ENCODE results near the gene RPS6KA4.

RPS6KA4 gene

DNA sequence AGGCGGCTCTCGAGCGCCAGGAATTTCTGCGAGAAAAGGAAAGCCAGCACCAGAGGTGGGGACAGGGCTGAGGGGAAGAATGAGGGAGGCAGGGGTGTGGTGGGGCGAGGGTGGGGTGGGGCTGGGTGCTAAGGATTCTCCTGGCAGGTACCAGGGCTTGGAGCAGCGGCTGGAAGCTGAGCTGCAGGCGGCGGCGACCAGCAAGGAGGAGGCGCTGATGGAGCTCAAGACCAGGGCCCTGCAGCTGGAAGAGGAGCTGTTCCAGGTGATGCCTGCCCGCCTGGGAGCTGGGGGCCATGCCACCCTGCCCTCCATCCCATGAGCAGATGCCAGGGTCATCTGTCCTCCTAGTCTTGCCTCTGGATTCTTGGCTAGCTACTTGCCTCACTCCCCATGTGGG, 9.6 kb upstream of the RPS6KA4 start:
- H3K4me3 ChIP-seq (ENCODE audit: low read depth, low read length): no peak overlapping the region
- TF ChIP-seq, protein P1, sequence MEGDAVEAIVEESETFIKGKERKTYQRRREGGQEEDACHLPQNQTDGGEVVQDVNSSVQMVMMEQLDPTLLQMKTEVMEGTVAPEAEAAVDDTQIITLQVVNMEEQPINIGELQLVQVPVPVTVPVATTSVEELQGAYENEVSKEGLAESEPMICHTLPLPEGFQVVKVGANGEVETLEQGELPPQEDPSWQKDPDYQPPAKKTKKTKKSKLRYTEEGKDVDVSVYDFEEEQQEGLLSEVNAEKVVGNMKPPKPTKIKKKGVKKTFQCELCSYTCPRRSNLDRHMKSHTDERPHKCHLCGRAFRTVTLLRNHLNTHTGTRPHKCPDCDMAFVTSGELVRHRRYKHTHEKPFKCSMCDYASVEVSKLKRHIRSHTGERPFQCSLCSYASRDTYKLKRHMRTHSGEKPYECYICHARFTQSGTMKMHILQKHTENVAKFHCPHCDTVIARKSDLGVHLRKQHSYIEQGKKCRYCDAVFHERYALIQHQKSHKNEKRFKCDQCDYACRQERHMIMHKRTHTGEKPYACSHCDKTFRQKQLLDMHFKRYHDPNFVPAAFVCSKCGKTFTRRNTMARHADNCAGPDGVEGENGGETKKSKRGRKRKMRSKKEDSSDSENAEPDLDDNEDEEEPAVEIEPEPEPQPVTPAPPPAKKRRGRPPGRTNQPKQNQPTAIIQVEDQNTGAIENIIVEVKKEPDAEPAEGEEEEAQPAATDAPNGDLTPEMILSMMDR (IDR thresholded peaks at IDR 0.05; ENCODE audit: low read depth, low read length, missing control alignments): no peak
- no peak for DNase-seq (ENCODE audit: low read depth)

DNA sequence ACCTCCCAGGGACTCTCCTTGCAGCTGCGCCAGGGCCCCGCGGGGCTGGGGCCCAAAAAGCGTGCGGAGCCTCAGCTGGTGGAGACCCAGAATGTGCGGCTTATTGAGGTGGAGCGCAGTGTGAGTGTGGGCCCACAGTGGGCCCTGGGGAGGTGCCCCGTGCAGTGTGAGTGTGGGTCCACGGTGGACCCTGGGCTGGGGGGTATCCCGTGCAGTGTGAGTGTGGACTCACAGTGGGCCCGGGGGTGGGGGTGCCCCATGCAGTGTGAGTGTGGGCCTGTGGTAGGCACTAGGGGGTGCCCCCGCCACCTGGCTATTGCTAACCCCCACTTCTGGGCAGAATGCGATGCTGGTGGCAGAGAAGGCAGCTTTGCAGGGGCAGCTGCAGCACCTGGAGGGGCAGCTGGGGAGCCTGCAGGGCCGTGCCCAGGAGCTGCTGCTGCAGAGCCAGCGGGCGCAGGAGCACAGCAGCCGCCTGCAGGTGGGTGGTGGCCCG, 7.8 kb upstream of the RPS6KA4 start:
- DNase-seq (ENCODE audit: low read depth): no peak
- TF ChIP-seq, protein P1 (IDR thresholded peaks at IDR 0.05; ENCODE audit: low read depth, low read length, missing control alignments): no peak
- H3K4me3 ChIP-seq (ENCODE audit: low read depth, low read length): no peak overlapping the region

GRCh38 chr11:64352099-64352994, 6.6 kb upstream of the RPS6KA4 start:
- TF ChIP-seq, protein P1 (IDR thresholded peaks at IDR 0.05; ENCODE audit: low read depth, low read length, missing control alignments): no peak
- DNase-seq (ENCODE audit: low read depth): no peak
- H3K4me3 ChIP-seq (ENCODE audit: low read depth, low read length): no peak overlapping the region

GRCh38 chr11:64352995-64353714, 5.8 kb upstream of the RPS6KA4 start:
- DNase-seq (ENCODE audit: low read depth): no peak
- TF ChIP-seq, protein P1 (IDR thresholded peaks at IDR 0.05; ENCODE audit: low read depth, low read length, missing control alignments): no peak
- no peak overlapping the region for H3K4me3 ChIP-seq (ENCODE audit: low read depth, low read length)

DNA sequence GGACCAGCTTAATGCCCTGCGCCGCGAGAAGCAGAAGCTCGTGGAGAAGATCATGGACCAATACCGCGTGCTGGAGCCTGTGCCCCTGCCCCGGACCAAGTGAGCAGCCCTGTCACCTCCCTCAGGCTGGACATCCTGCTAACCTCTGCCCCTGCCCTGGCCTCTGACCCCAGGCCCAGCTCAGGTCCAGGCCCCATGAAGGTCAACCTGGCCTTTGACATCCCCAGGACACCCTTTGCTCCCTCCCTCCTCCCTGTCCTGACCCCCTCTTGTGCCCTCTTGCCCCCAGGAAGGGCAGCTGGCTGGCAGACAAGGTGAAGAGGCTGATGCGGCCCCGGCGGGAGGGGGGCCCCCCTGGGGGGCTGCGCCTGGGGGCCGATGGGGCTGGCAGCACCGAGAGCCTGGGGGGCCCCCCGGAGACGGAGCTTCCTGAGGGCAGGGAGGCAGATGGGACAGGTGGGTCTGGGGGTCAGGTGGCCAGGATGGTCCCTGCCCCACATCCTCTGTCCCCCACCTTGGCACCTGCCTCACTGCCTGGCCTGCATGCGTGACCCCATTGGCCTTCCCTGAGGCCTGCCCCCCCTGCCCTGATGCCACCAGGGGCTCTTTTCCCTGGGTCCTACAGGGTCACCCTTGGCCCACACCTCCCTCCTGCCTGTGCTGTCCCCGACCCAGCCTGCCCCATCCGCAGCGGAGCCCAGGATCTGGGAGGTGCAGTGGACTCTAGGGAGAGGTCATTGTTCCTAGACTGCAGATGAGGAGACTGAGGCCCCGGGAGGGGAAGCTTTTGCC, 5.1 kb upstream of the RPS6KA4 start:
- TF ChIP-seq, protein P1 (IDR thresholded peaks at IDR 0.05; ENCODE audit: low read depth, low read length, missing control alignments): no peak

DNA sequence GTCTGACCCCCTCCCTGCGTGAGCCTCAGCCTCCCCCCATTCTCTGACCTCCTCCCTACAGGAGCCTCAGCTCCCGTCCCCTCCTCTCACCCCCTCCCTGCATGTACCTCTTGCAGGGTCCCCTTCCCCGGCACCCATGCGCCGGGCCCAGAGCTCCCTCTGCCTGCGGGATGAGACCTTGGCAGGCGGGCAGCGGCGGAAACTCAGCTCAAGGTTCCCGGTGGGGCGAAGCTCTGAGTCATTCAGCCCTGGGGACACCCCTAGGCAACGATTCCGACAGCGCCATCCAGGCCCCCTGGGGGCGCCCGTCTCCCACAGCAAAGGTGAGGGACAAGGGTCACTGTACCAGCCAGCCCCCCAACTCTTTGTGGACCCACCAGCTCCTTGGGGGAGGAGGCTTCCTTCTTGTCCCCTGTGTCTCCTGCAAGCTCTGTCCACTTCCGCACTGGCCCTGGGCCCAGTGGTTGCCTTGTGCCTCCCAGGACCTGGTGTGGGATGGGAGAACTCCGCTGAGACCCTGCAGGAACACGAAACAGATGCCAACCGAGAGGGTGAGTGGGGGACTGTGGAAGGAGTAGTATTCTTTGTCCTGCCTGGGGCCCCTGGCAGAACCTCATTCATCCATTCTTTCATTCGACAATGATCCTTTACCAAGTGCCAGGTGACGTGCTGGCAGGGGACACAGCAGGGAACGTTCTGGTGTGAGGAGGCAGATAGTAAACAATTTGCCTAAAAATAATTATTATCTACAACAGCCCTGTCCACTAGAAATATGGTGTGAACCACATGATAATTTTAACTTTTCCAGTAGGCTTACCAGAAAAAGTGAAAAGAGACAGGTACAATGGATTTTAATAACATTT, 3.7 kb upstream of the RPS6KA4 start:
- DNase-seq (ENCODE audit: low read depth): no peak
- TF ChIP-seq, protein P1 (IDR thresholded peaks at IDR 0.05; ENCODE audit: low read depth, low read length, missing control alignments): peak; percentile 38
- H3K4me3 ChIP-seq (ENCODE audit: low read depth, low read length): no peak overlapping the region

More for the DNA sequence above, 5.1 kb upstream of the RPS6KA4 start:
- no peak overlapping the region for H3K4me3 ChIP-seq (ENCODE audit: low read depth, low read length)
- DNase-seq (ENCODE audit: low read depth): no peak

All from GM12864 (cell line).